GM23338 (cell line): ENCODE data around the gene PDE4B. TPM values are rescaled to one million over a fixed set of nuclear protein-coding genes. Genes with fewer than 3 reads are reported as not detected.

Source experiments
- ATAC-seq: fragments of 200-7000 bp; cut with Tn5 transposase; 3 replicates; pipeline ENCODE4 v1.9.1; 2020
- DNase-seq: peaks from one replicate; pipeline ENCODE4 v3.0.0-alpha.2; 2015; ENCODE audit warnings: low spot score
- H2AFZ ChIP-seq: fragments of 200-600 bp; sonication (generic); 2 replicates; pipeline ENCODE4 v1.8.0; 2016; ENCODE audit warnings: antibody characterized with exemption, mild to moderate bottlenecking, moderate library complexity
- H3F3A ChIP-seq: fragments of 200-600 bp; sonication (generic); replicated peaks from 2 replicates; pipeline ENCODE4 v1.8.0; 2017; ENCODE audit warnings: antibody characterized with exemption, mixed run types, low read depth
- H3K27ac ChIP-seq: fragments of 200-600 bp; sonication (generic); 2 replicates; pipeline ENCODE4 v1.6.1; 2016; ENCODE audit warnings: low read depth
- H3K27me3 ChIP-seq: fragments of 200-600 bp; sonication (generic); 2 replicates; pipeline ENCODE4 v1.8.0; 2016; ENCODE audit warnings: mild to moderate bottlenecking, mixed run types, moderate library complexity; ENCODE audit not compliant: insufficient read depth
- H3K36me3 ChIP-seq: fragments of 200-600 bp; sonication (generic); 2 replicates; pipeline ENCODE4 v1.8.0; 2016; ENCODE audit warnings: mild to moderate bottlenecking; ENCODE audit not compliant: insufficient read depth
- H3K4me1 ChIP-seq: fragments of 200-600 bp; sonication (generic); 2 replicates; pipeline ENCODE4 v1.8.0; 2016; ENCODE audit warnings: mild to moderate bottlenecking, moderate library complexity; ENCODE audit not compliant: insufficient read depth
- H3K4me2 ChIP-seq: fragments of 200-600 bp; sonication (generic); 2 replicates; pipeline ENCODE4 v1.7.1; 2017; ENCODE audit warnings: mixed run types
- H3K4me3 ChIP-seq: fragments of 200-600 bp; sonication (generic); 2 replicates; pipeline ENCODE4 v1.6.1; 2016; ENCODE audit warnings: mixed run types
- H3K79me2 ChIP-seq: fragments of 200-600 bp; sonication (generic); replicated peaks from 2 replicates; pipeline ENCODE4 v1.8.0; 2017; ENCODE audit warnings: mild to moderate bottlenecking; ENCODE audit not compliant: insufficient read depth
- H3K9me2 ChIP-seq: fragments of 200-600 bp; sonication (generic); 2 replicates; pipeline ENCODE4 v1.8.0; 2017; ENCODE audit not compliant: insufficient read depth
- H4K20me1 ChIP-seq: fragments of 200-600 bp; sonication (generic); replicated peaks from 2 replicates; pipeline ENCODE4 v1.8.0; 2017; ENCODE audit warnings: mild to moderate bottlenecking; ENCODE audit not compliant: insufficient read depth
- H3K27ac Mint-ChIP-seq: 2 replicates; pipeline ENCODE4 v1.8.0; 2020; ENCODE audit warnings: inconsistent platforms, mild to moderate bottlenecking, moderate library complexity, mixed read lengths
- H3K27me3 Mint-ChIP-seq: 3 replicates; pipeline ENCODE4 v1.8.0; 2022; ENCODE audit warnings: low read depth, mild to moderate bottlenecking, moderate library complexity, mixed read lengths, inconsistent platforms; ENCODE audit not compliant: insufficient read depth, poor library complexity
- H3K36me3 Mint-ChIP-seq: 3 replicates; pipeline ENCODE4 v1.8.0; 2021; ENCODE audit warnings: low read depth, mild to moderate bottlenecking, inconsistent platforms, moderate library complexity, mixed read lengths
- H3K4me1 Mint-ChIP-seq: 3 replicates; pipeline ENCODE4 v1.8.0; 2020; ENCODE audit warnings: mild to moderate bottlenecking, inconsistent platforms, mixed read lengths
- H3K4me3 Mint-ChIP-seq: 3 replicates; pipeline ENCODE4 v1.8.0; 2021; ENCODE audit warnings: moderate library complexity, mild to moderate bottlenecking, inconsistent platforms, mixed read lengths
- H3K9me3 Mint-ChIP-seq: 3 replicates; pipeline ENCODE4 v1.8.0; 2020; ENCODE audit warnings: moderate library complexity, mild to moderate bottlenecking, inconsistent platforms, mixed read lengths
- CREB1 ChIP-seq: fragments of 250-450 bp; sonication (Bioruptor Pico); IDR thresholded peaks from 2 replicates; pipeline ENCODE4 v1.5.0; 2020; ENCODE audit warnings: low read depth, mild to moderate bottlenecking, moderate library complexity
- ETS1 ChIP-seq: IDR thresholded peaks from 2 replicates; pipeline ENCODE4 v1.6.1; 2016; ENCODE audit warnings: antibody characterized with exemption
- EZH2 ChIP-seq: fragments of 200-600 bp; sonication (generic); IDR thresholded peaks from one replicate; pipeline ENCODE4 v1.8.0; 2017; ENCODE audit warnings: antibody characterized with exemption, mild to moderate bottlenecking, low read depth; ENCODE audit not compliant: unreplicated experiment
- EZH2phosphoT487 ChIP-seq: fragments of 200-600 bp; sonication (generic); IDR thresholded peaks from one replicate; pipeline ENCODE4 v1.8.1; 2018; ENCODE audit warnings: antibody characterized with exemption; ENCODE audit not compliant: unreplicated experiment
- JUNB ChIP-seq: IDR thresholded peaks from one replicate; pipeline ENCODE4 v1.6.1; 2016; ENCODE audit warnings: antibody characterized with exemption; ENCODE audit not compliant: unreplicated experiment
- POLR2AphosphoS5 ChIP-seq: IDR thresholded peaks from 2 replicates; pipeline ENCODE4 v1.6.1; 2016; ENCODE audit warnings: antibody characterized with exemption, low read depth
- STAT1 ChIP-seq: IDR thresholded peaks from one replicate; pipeline ENCODE4 v1.6.1; 2016; ENCODE audit warnings: antibody characterized with exemption; ENCODE audit not compliant: unreplicated experiment
- ZNF114 ChIP-seq: fragments of 250-450 bp; sonication (Bioruptor Pico); IDR thresholded peaks from 2 replicates; pipeline ENCODE4 v1.5.0; 2020; ENCODE audit warnings: mild to moderate bottlenecking, moderate library complexity
- ZNF331 ChIP-seq: fragments of 250-450 bp; sonication (Bioruptor Pico); IDR thresholded peaks from 2 replicates; pipeline ENCODE4 v1.5.0; 2020; ENCODE audit warnings: low read depth, mild to moderate bottlenecking, moderate library complexity
- ZNF462 ChIP-seq: fragments of 250-450 bp; sonication (Bioruptor Pico); IDR thresholded peaks from 2 replicates; pipeline ENCODE4 v1.5.0; 2020; ENCODE audit warnings: mild to moderate bottlenecking, moderate library complexity
- polyA plus RNA-seq: library from polyadenylated mRNA; unstranded; fragments of >200 nt; fragmentation: Nextera tagmentation; extraction: Ambion mirVana; gene quantifications from 2 replicates; pipeline ENCODE4 v1.2.1, GENCODE V29; 2016
- total RNA-seq: library from RNA; depleted of rRNA; stranded (reverse); fragments of >200 nt; shearing (Covaris generic); gene quantifications from 2 replicates; pipeline ENCODE4 v1.2.3, GENCODE V29; 2014

Gene PDE4B
- total and polyA plus RNA-seq, 2 experiments from 2014 or later, result 14.0 to 25.6 TPM

DNA sequence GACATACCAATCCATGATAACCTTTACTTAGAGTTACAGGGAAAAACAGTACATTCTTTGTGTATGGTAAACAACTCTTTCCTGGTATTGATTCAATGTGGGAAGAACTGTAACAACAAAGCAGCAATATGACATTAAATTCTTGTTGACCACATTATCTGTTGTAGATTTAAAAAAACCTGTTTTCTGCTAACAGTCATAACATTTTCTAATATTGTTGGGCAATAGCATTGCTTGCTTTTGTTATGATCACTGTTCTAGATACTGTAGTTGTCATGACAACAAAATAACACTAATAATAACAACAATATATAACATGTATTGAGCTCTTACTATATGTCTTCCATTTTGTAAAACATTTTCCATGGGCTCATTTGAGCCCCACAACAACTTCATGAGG is 54.2 kb downstream of the PDE4B start (continued):
- TF ChIP-seq ZNF462 (CRISPR knock-in tag), result no peak
- TF ChIP-seq EZH2, result no peak
- TF ChIP-seq CREB1 (CRISPR knock-in tag), result no peak
- TF ChIP-seq JUNB, result no peak
- TF ChIP-seq ETS1, result no peak
- no peak for TF ChIP-seq ZNF114
- no peak for TF ChIP-seq EZH2phosphoT487

GRCh38 chr1:65850281-65850680 is 57.6 kb downstream of the PDE4B start:
- Histone ChIP-seq H3K79me2 (no peaks in the 10 kb centered on the region), H3F3A (no peaks in the 10 kb centered on the region), H3K4me1 (no peaks in the 10 kb centered on the region), H3K36me3 (no peaks in the 10 kb centered on the region), H3K4me3 (no peak overlapping the region), H4K20me1 (no peaks in the 10 kb centered on the region), H3K27me3 (no peaks in the 10 kb centered on the region), H2AFZ (no peak overlapping the region), H3K4me2 (no peak overlapping the region), H3K27ac (no peak overlapping the region), H3K9me2 (no peaks in the 10 kb centered on the region)
- Mint-ChIP-seq H3K4me1 (no peaks in the 10 kb centered on the region), H3K27ac (no peak overlapping the region), H3K9me3 (no peaks in the 10 kb centered on the region), H3K4me3 (no peak overlapping the region), H3K36me3 (no peaks in the 10 kb centered on the region; the same call in 2 of the 3 replicates), H3K27me3 (no peaks in the 10 kb centered on the region)
- DNase-seq (no peak), ATAC-seq (no peak)
- TF ChIP-seq POLR2AphosphoS5 (no peak), ZNF462 (CRISPR knock-in tag) (no peak), ZNF331 (CRISPR knock-in tag) (no peak), STAT1 (no peak)
